H9 (cell line): ENCODE data around the gene MYH14. TPM values are rescaled to one million over a fixed set of nuclear protein-coding genes. Genes with fewer than 3 reads are reported as not detected.

ENCODE experiments used
- DNase-seq: peaks from one replicate; pipeline ENCODE4 v3.0.0-alpha.2; 2017
- H2AFZ ChIP-seq: one replicate; pipeline ENCODE4 v1.6.1; 2013; ENCODE audit warnings: mild to moderate bottlenecking, low read length, control low read depth, moderate library complexity
- H2AK5ac ChIP-seq: 2 replicates; pipeline ENCODE4 v1.6.1; 2013; ENCODE audit warnings: low read length, control low read depth, mixed read lengths; ENCODE audit not compliant: insufficient read length
- H2BK120ac ChIP-seq: one replicate; pipeline ENCODE4 v1.6.1; 2013; ENCODE audit warnings: low read depth, mild to moderate bottlenecking, low read length, control low read depth, inconsistent platforms; ENCODE audit not compliant: poor library complexity, severe bottlenecking
- H2BK12ac ChIP-seq: 2 replicates; pipeline ENCODE4 v1.6.1; 2013; ENCODE audit warnings: low read length, control low read depth, mixed read lengths, low read depth; ENCODE audit not compliant: insufficient read length
- H2BK15ac ChIP-seq: 2 replicates; pipeline ENCODE4 v1.6.1; 2013; ENCODE audit warnings: low read depth, low read length, control low read depth
- H2BK20ac ChIP-seq: one replicate; pipeline ENCODE4 v1.6.1; 2013; ENCODE audit warnings: low read depth, mild to moderate bottlenecking, low read length, control low read depth, inconsistent platforms; ENCODE audit not compliant: poor library complexity, severe bottlenecking
- H2BK5ac ChIP-seq: 2 replicates; pipeline ENCODE4 v1.6.1; 2013; ENCODE audit warnings: low read length, control low read depth, mixed read lengths; ENCODE audit not compliant: insufficient read length
- H3K14ac ChIP-seq: 2 replicates; pipeline ENCODE4 v1.6.1; 2013; ENCODE audit warnings: low read length, control low read depth; ENCODE audit not compliant: insufficient read depth
- H3K18ac ChIP-seq: 2 replicates; pipeline ENCODE4 v1.6.1; 2013; ENCODE audit warnings: low read depth, mild to moderate bottlenecking, mixed read lengths, low read length, control low read depth; ENCODE audit not compliant: insufficient read length
- H3K23ac ChIP-seq: 2 replicates; pipeline ENCODE4 v1.6.1; 2013; ENCODE audit warnings: low read length, control low read depth, mixed read lengths, low read depth; ENCODE audit not compliant: insufficient read length
- H3K23me2 ChIP-seq: 2 replicates; pipeline ENCODE4 v1.6.1; 2013; ENCODE audit warnings: low read depth, mild to moderate bottlenecking, mixed read lengths, low read length, control low read depth; ENCODE audit not compliant: insufficient read length, poor library complexity, severe bottlenecking
- H3K27ac ChIP-seq: 2 replicates; pipeline ENCODE4 v1.5.1; 2013; ENCODE audit warnings: low read length, control low read depth, mixed read lengths, low read depth; ENCODE audit not compliant: insufficient read length
- H3K27me3 ChIP-seq: 2 replicates; pipeline ENCODE4 v1.6.1; 2013; ENCODE audit warnings: low read length, control low read depth, inconsistent platforms; ENCODE audit not compliant: insufficient read depth
- H3K4ac ChIP-seq: 2 replicates; pipeline ENCODE4 v1.6.1; 2013; ENCODE audit warnings: low read depth, mild to moderate bottlenecking, control low read depth, inconsistent platforms, low read length, moderate library complexity
- H3K4me1 ChIP-seq: 2 replicates; pipeline ENCODE4 v1.6.1; 2013; ENCODE audit warnings: low read length, control low read depth, inconsistent platforms; ENCODE audit not compliant: insufficient read depth
- H3K4me2 ChIP-seq: 2 replicates; pipeline ENCODE4 v1.6.1; 2013; ENCODE audit warnings: low read length, control low read depth, mixed read lengths; ENCODE audit not compliant: insufficient read length, insufficient read depth
- H3K56ac ChIP-seq: 2 replicates; pipeline ENCODE4 v1.6.1; 2013; ENCODE audit warnings: low read depth, mild to moderate bottlenecking, mixed read lengths, low read length, control low read depth; ENCODE audit not compliant: insufficient read length
- H3K79me1 ChIP-seq: 2 replicates; pipeline ENCODE4 v1.6.1; 2013; ENCODE audit warnings: low read depth, mild to moderate bottlenecking, moderate library complexity, low read length, control low read depth, inconsistent platforms; ENCODE audit not compliant: insufficient read depth, poor library complexity, severe bottlenecking
- H3K79me2 ChIP-seq: 2 replicates; pipeline ENCODE4 v1.6.1; 2013; ENCODE audit warnings: low read length, control low read depth, inconsistent platforms; ENCODE audit not compliant: insufficient read depth
- H3K9ac ChIP-seq: 2 replicates; pipeline ENCODE4 v1.6.1; 2013; ENCODE audit warnings: low read length, control low read depth, mixed read lengths; ENCODE audit not compliant: insufficient read length; ENCODE audit errors: extremely low read depth
- H3K9me3 ChIP-seq: one replicate; pipeline ENCODE4 v1.6.1; 2013; ENCODE audit warnings: low read depth, low read length, inconsistent platforms; ENCODE audit not compliant: control insufficient read depth
- H3T11ph ChIP-seq: one replicate; pipeline ENCODE4 v1.6.1; 2013; ENCODE audit warnings: mild to moderate bottlenecking, low read length, control low read depth, inconsistent platforms
- H4K20me1 ChIP-seq: one replicate; pipeline ENCODE4 v1.6.1; 2013; ENCODE audit not compliant: control insufficient read depth, insufficient read length, insufficient read depth
- H4K5ac ChIP-seq: 2 replicates; pipeline ENCODE4 v1.6.1; 2013; ENCODE audit warnings: low read depth, mild to moderate bottlenecking, mixed read lengths, low read length, control low read depth; ENCODE audit not compliant: insufficient read length
- H4K8ac ChIP-seq: replicated peaks from 2 replicates; pipeline ENCODE4 v1.6.1; 2013; ENCODE audit warnings: low read length, control low read depth, mixed read lengths, low read depth; ENCODE audit not compliant: insufficient read length
- H4K91ac ChIP-seq: 2 replicates; pipeline ENCODE4 v1.6.1; 2013; ENCODE audit warnings: low read depth, mild to moderate bottlenecking, moderate library complexity, mixed read lengths, low read length, control low read depth; ENCODE audit not compliant: insufficient read length
- H3K27ac Mint-ChIP-seq, 3 experiments: 2 replicates in 2 of 3; 3 replicates in 1 of 3; pipeline ENCODE4 v1.8.0; 2020 to 2021; ENCODE audit warnings: mixed read lengths in 3 of 3, mild to moderate bottlenecking in 1 of 3, moderate library complexity in 1 of 3
- H3K27me3 Mint-ChIP-seq: 2 replicates; pipeline ENCODE4 v1.8.0; 2021; ENCODE audit warnings: low read depth, mild to moderate bottlenecking, moderate library complexity, mixed read lengths
- H3K36me3 Mint-ChIP-seq, 3 experiments: 2 replicates in 2 of 3; 3 replicates in 1 of 3; pipeline ENCODE4 v1.8.0; 2020 to 2021; ENCODE audit warnings: low read depth in 3 of 3, mixed read lengths in 3 of 3; ENCODE audit not compliant: insufficient read depth in 1 of 3
- H3K4me1 Mint-ChIP-seq, 2 experiments: 2 replicates each; pipeline ENCODE4 v1.8.0; 2020; ENCODE audit warnings: mixed read lengths in 2 of 2
- H3K4me3 Mint-ChIP-seq, 2 experiments: 2 replicates in 1 of 2; 3 replicates in 1 of 2; pipeline ENCODE4 v1.8.0; 2020 to 2021; ENCODE audit warnings: mild to moderate bottlenecking in 2 of 2, mixed read lengths in 2 of 2, moderate library complexity in 1 of 2
- H3K9me3 Mint-ChIP-seq, 2 experiments: 2 replicates in 1 of 2; 3 replicates in 1 of 2; pipeline ENCODE4 v1.8.0; 2020; ENCODE audit warnings: mild to moderate bottlenecking in 2 of 2, mixed read lengths in 2 of 2, moderate library complexity in 1 of 2
- CTCF ChIP-seq: fragments of 200-600 bp; sonication (generic); conservative IDR thresholded peaks from 3 replicates; pipeline ENCODE4 v1.8.0; 2021; ENCODE audit warnings: antibody characterized with exemption, mild to moderate bottlenecking
- WGBS: extraction: QIAGEN DNeasy Blood & Tissue Kit; methylation state at CpG from one replicate; pipeline ENCODE4 v1.1.7; 2013; ENCODE audit warnings: missing lambda C conversion rate, low lambda C conversion rate, mixed read lengths; ENCODE audit not compliant: insufficient read length; ENCODE audit errors: extremely low coverage; 5-methylcytosine and 5-hydroxymethylcytosine counted together
- total RNA-seq: library from RNA; stranded (reverse); gene quantifications from 2 replicates; pipeline ENCODE4 v1.2.1, GENCODE V29; 2021

The MYH14 gene
- total RNA-seq, 1 experiment from 2014 or later = 27.7 TPM

GRCh38 chr19:50285833-50286232 lies 82.4 kb downstream of the MYH14 start:
- Mint-ChIP-seq H3K9me3 (peaks cover 12 to 22% of the 10 kb centered on the region in 2 experiments), H3K4me3 (no peak overlapping the region), H3K36me3 (peaks cover 47 to 72% (median 67%) of the 10 kb centered on the region in 3 experiments), H3K27ac (no peak overlapping the region), H3K4me1 (peaks cover 5 to 8% of the 10 kb centered on the region in 2 experiments), H3K27me3 (no peaks in the 10 kb centered on the region; the same call in 1 of the 2 replicates)
- no peak for TF ChIP-seq CTCF
- Histone ChIP-seq H2AFZ (no peak overlapping the region), H3K9ac (no peak overlapping the region), H3K23me2 (no peaks in the 10 kb centered on the region), H3K4ac (no peak overlapping the region), H3K14ac (no peak overlapping the region), H3K4me1 (no peaks in the 10 kb centered on the region), H3K56ac (no peak overlapping the region), H4K8ac (no peak overlapping the region), H3K27me3 (no peaks in the 10 kb centered on the region), H4K20me1 (no peaks in the 10 kb centered on the region), H3K79me2 (no peaks in the 10 kb centered on the region), H4K91ac (no peak overlapping the region), H3T11ph (no peak overlapping the region), H3K79me1 (no peaks in the 10 kb centered on the region), H2BK20ac (no peak overlapping the region), H2AK5ac (no peak overlapping the region), H2BK5ac (no peak overlapping the region), H3K27ac (no peak overlapping the region), H2BK120ac (no peak overlapping the region), H4K5ac (no peak overlapping the region), H3K23ac (no peak overlapping the region), H2BK12ac (no peak overlapping the region), H3K9me3 (peaks cover 5% of the 10 kb centered on the region), H3K4me2 (no peak overlapping the region), H2BK15ac (no peak overlapping the region), H3K18ac (no peak overlapping the region)
- no CpG with 5 or more reads among the region's 2 CpGs for WGBS
- no peak for DNase-seq
